ENCODE results near the gene CA7.

The CA7 gene

GRCh38 chr16:66899945-66900710 lies 55.9 kb downstream of the CA7 start (continued):
- TF ChIP-seq ZNF792 (tag by site-specific recombination; IDR thresholded peaks at IDR 0.05) (no peak), ZNF548 (tag by site-specific recombination; IDR thresholded peaks at IDR 0.05) (no peak), ZBTB17 (tag by site-specific recombination; IDR thresholded peaks at IDR 0.05) (peak; percentile 26; the same call in 1 of the 2 replicates), ZNF521 (tag by site-specific recombination; IDR thresholded peaks at IDR 0.05) (no peak), TSHZ1 (tag by site-specific recombination; IDR thresholded peaks at IDR 0.05; ENCODE audit: borderline replicate concordance) (0 out of 2 replicates have a peak, but pooled peaks have one; percentile 10), KLF10 (tag by site-specific recombination; IDR thresholded peaks at IDR 0.05) (peak; percentile 42; the same call in 1 of the 2 replicates), INSM2 (tag by site-specific recombination; IDR thresholded peaks at IDR 0.05) (peak; percentile 49; the same call in 1 of the 2 replicates), ZNF501 (tag by site-specific recombination; IDR thresholded peaks at IDR 0.05) (no peak), ATF2 (tag by site-specific recombination; IDR thresholded peaks at IDR 0.05; ENCODE audit: low read depth) (peak; percentile 78), ZNF48 (tag by site-specific recombination; IDR thresholded peaks at IDR 0.05) (no peak), ZNF658 (tag by site-specific recombination; IDR thresholded peaks at IDR 0.05) (no peak), SALL2 (tag by site-specific recombination; IDR thresholded peaks at IDR 0.05; ENCODE audit: borderline replicate concordance) (no peak), KLF7 (tag by site-specific recombination; IDR thresholded peaks at IDR 0.05; ENCODE audit: borderline replicate concordance) (no peak), ZNF747 (tag by site-specific recombination; IDR thresholded peaks at IDR 0.05) (no peak), ZNF148 (tag by site-specific recombination; IDR thresholded peaks at IDR 0.05; ENCODE audit: borderline replicate concordance) (no peak), ZNF704 (tag by site-specific recombination; IDR thresholded peaks at IDR 0.05) (no peak), ZNF175 (tag by site-specific recombination; IDR thresholded peaks at IDR 0.05) (no peak), ZBTB49 (tag by site-specific recombination; IDR thresholded peaks at IDR 0.05; ENCODE audit: low read depth) (no peak), ZBTB44 (tag by site-specific recombination; IDR thresholded peaks at IDR 0.05) (peak; percentile 71), ZNF214 (tag by site-specific recombination; IDR thresholded peaks at IDR 0.05; ENCODE audit: borderline replicate concordance) (no peak), ZNF223 (tag by site-specific recombination; IDR thresholded peaks at IDR 0.05) (no peak), ZNF555 (tag by site-specific recombination; conservative IDR thresholded peaks at IDR 0.05) (no peak)

Data from HEK293 (cell line).